ENCODE data around the gene VAC14.

Gene VAC14

GRCh38 chr16:70713824-70714223 lies 87.1 kb downstream of the VAC14 start:
- POLR2A ChIA-PET, result no interaction called here
- no peak overlapping the region for H3K27ac ChIP-seq (ENCODE audit: extremely low read depth, low read depth, low read length)

DNA sequence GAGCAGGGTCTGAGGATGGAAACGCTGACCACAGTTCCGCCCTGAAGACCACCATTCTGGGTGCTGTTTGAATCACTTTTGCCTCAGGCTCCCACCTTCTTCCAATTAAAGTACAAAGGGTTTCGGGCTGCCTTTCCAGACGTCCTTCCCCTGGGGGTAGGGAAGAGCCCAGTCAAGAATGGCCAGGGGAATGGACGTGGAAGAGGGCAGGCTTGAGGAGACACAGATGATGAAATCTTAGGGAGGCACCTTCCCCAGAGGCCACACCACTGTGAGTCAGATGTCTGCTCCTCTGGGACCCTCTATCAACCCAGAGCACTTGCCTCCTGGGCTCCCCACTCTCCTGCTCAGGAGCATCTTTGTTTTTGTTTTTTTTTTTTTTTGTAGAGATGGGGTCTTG lies 87.6 kb downstream of the VAC14 start:
- no peaks in the 10 kb centered on the region for H3K36me3 ChIP-seq (ENCODE audit: control insufficient read depth in 2 of 2, insufficient read depth in 1 of 2, low read length in 2 of 2)
- POLR2A ChIA-PET, result no interaction called here
- H3K9me3 ChIP-seq (ENCODE audit: control insufficient read depth, insufficient read depth, low read depth, low read length), result no peaks in the 10 kb centered on the region
- no peak overlapping the region for H3K4me3 ChIP-seq (ENCODE audit: low read depth, low read length)
- TF ChIP-seq YY2 (tag by site-specific recombination; IDR thresholded peaks at IDR 0.05) (no peak), ZNF660 (tag by site-specific recombination; IDR thresholded peaks at IDR 0.05) (no peak), ZNF585B (tag by site-specific recombination; IDR thresholded peaks at IDR 0.05) (no peak), IKZF3 (tag by site-specific recombination; IDR thresholded peaks at IDR 0.05) (no peak), ZNF292 (tag by site-specific recombination; IDR thresholded peaks at IDR 0.05; ENCODE audit: borderline replicate concordance, low read depth) (no peak), ZNF280C (tag by site-specific recombination; IDR thresholded peaks at IDR 0.05) (no peak), ZNF155 (tag by site-specific recombination; IDR thresholded peaks at IDR 0.05) (no peak), ZSCAN30 (tag by site-specific recombination; IDR thresholded peaks at IDR 0.05) (no peak), ZNF488 (tag by site-specific recombination; IDR thresholded peaks at IDR 0.05) (no peak), REPIN1 (tag by site-specific recombination; IDR thresholded peaks at IDR 0.05; ENCODE audit: low read depth) (no peak), ZNF664 (tag by site-specific recombination; IDR thresholded peaks at IDR 0.05) (no peak), ZNF785 (tag by site-specific recombination; IDR thresholded peaks at IDR 0.05) (no peak), ZNF623 (tag by site-specific recombination; IDR thresholded peaks at IDR 0.05) (no peak), ZNF830 (tag by site-specific recombination; IDR thresholded peaks at IDR 0.05; ENCODE audit: low read depth) (no peak), ZNF544 (tag by site-specific recombination; IDR thresholded peaks at IDR 0.05) (no peak)
- no peak overlapping the region for H3K27ac ChIP-seq (ENCODE audit: extremely low read depth, low read depth, low read length)
- CTCF ChIA-PET, result no interaction called here
- H3K4me1 ChIP-seq (ENCODE audit: control insufficient read depth, insufficient read depth, low read length), result peaks cover 6% of the 10 kb centered on the region; the same call in 1 of the 2 replicates

More at GRCh38 chr16:70713824-70714223, 87.1 kb downstream of the VAC14 start:
- H3K4me1 ChIP-seq (ENCODE audit: control insufficient read depth, insufficient read depth, low read length), result peaks cover 6% of the 10 kb centered on the region; the same call in 1 of the 2 replicates
- H3K4me3 ChIP-seq (ENCODE audit: low read depth, low read length), result no peak overlapping the region
- no peaks in the 10 kb centered on the region for H3K9me3 ChIP-seq (ENCODE audit: control insufficient read depth, insufficient read depth, low read depth, low read length)
- no peak for TF ChIP-seq SP7 (tag by site-specific recombination; IDR thresholded peaks at IDR 0.05)
- TF ChIP-seq ZNF140 (tag by site-specific recombination; IDR thresholded peaks at IDR 0.05), result no peak
- TF ChIP-seq ZBTB8A (tag by site-specific recombination; IDR thresholded peaks at IDR 0.05), result no peak
- no peak for TF ChIP-seq ZNF548 (tag by site-specific recombination; IDR thresholded peaks at IDR 0.05)
- TF ChIP-seq ZNF623 (tag by site-specific recombination; IDR thresholded peaks at IDR 0.05), result no peak
- TF ChIP-seq ZNF26 (tag by site-specific recombination; IDR thresholded peaks at IDR 0.05), result no peak
- TF ChIP-seq ZNF521 (tag by site-specific recombination; IDR thresholded peaks at IDR 0.05), result no peak
- no peak for TF ChIP-seq YY1 (tag by site-specific recombination; IDR thresholded peaks at IDR 0.05)
- TF ChIP-seq ZNF2 (tag by site-specific recombination; IDR thresholded peaks at IDR 0.05), result no peak
- no peak for TF ChIP-seq ZNF624 (tag by site-specific recombination; IDR thresholded peaks at IDR 0.05)
- TF ChIP-seq ZFP41 (tag by site-specific recombination; IDR thresholded peaks at IDR 0.05; ENCODE audit: borderline replicate concordance), result no peak
- no peak for TF ChIP-seq ZNF747 (tag by site-specific recombination; IDR thresholded peaks at IDR 0.05)
- no peaks in the 10 kb centered on the region for H3K36me3 ChIP-seq (ENCODE audit: control insufficient read depth in 2 of 2, insufficient read depth in 1 of 2, low read length in 2 of 2)
- CTCF ChIA-PET, result no interaction called here

Measured in HEK293 (cell line).